A673 (cell line): ENCODE results near the gene KRTAP10-4. TPM values are rescaled to one million over a fixed set of nuclear protein-coding genes. Genes with fewer than 3 reads are reported as not detected.

Experiments used
- BruUV-seq: library from RNA; stranded (reverse); fragments of 400-500 nt; replicated peaks from 2 replicates; lab custom pipeline; 2021; lab: Mats Ljungman, UMichigan
- CTCF ChIA-PET: fragments of 300-600 bp; sonication (Branson Sonifier 250); formaldehyde crosslinking; loops from one replicate; lab custom pipeline; 2022; ENCODE audit warnings: antibody characterized with exemption; lab: Charles Lee
- POLR2A ChIA-PET: fragments of 300-600 bp; sonication (Branson Sonifier 250); formaldehyde crosslinking; loops from one replicate; lab custom pipeline; 2022; ENCODE audit warnings: antibody characterized with exemption; ENCODE audit not compliant: low non-redundant PET; lab: Charles Lee
- DNase-seq: peaks from one replicate; pipeline ENCODE4 v3.0.0-alpha.2; 2015; ENCODE audit warnings: low spot score
- H3K27ac ChIP-seq: fragments of 200-600 bp; sonication (generic); 2 replicates; pipeline ENCODE4 v1.5.1; 2016; ENCODE audit warnings: mixed run types, low read depth, mild to moderate bottlenecking, mixed read lengths, antibody characterized with exemption, low read length; ENCODE audit not compliant: poor library complexity, severe bottlenecking
- H3K27me3 ChIP-seq: fragments of 200-600 bp; sonication (generic); replicated peaks from 2 replicates; pipeline ENCODE4 v1.6.1; 2017; ENCODE audit warnings: mixed run types, low read depth, mild to moderate bottlenecking, mixed read lengths, antibody characterized with exemption, low read length; ENCODE audit not compliant: insufficient read depth, poor library complexity
- H3K36me3 ChIP-seq: fragments of 200-600 bp; sonication (generic); 2 replicates; pipeline ENCODE4 v1.6.1; 2016; ENCODE audit warnings: mixed run types, mild to moderate bottlenecking, mixed read lengths, antibody characterized with exemption, low read length; ENCODE audit not compliant: insufficient read depth, poor library complexity, severe bottlenecking
- H3K4me1 ChIP-seq: fragments of 200-600 bp; sonication (generic); 2 replicates; pipeline ENCODE4 v1.6.1; 2017; ENCODE audit warnings: mixed run types, mild to moderate bottlenecking, mixed read lengths, antibody characterized with exemption, low read length; ENCODE audit not compliant: insufficient read depth, poor library complexity, severe bottlenecking
- H3K4me3 ChIP-seq: fragments of 200-600 bp; sonication (generic); 2 replicates; pipeline ENCODE4 v1.5.1; 2016; ENCODE audit warnings: low read depth, mixed run types, mild to moderate bottlenecking, mixed read lengths, low read length; ENCODE audit not compliant: poor library complexity, severe bottlenecking
- H3K9me3 ChIP-seq: fragments of 200-600 bp; sonication (generic); 2 replicates; pipeline ENCODE4 v1.6.1; 2016; ENCODE audit warnings: mixed run types, low read depth, mild to moderate bottlenecking, mixed read lengths, antibody characterized with exemption, low read length; ENCODE audit not compliant: poor library complexity, severe bottlenecking
- EZH2 ChIP-seq: fragments of 200-600 bp; sonication (generic); IDR thresholded peaks from 2 replicates; pipeline ENCODE4 v1.6.1; 2017; ENCODE audit warnings: borderline replicate concordance, low read depth, mild to moderate bottlenecking, mixed read lengths, antibody characterized with exemption, low read length; ENCODE audit not compliant: poor library complexity, severe bottlenecking
- intact Hi-C: fragments of 100-400 bp; cut with micrococcal nuclease; formaldehyde crosslinking; loops from one replicate; pipeline ENCODE4 v1.10.0; 2022; ENCODE audit not compliant: unreplicated experiment
- total RNA-seq: library from RNA; stranded (reverse); gene quantifications from 2 replicates; pipeline ENCODE4 v1.2.3, GENCODE V29; 2021
- TF ChIP-seq, protein P1 (sequence below): fragments of 300-800, 200-600 bp; sonication (generic); conservative IDR thresholded peaks from 2 replicates; pipeline ENCODE4 v1.5.1; 2017; ENCODE audit warnings: low read depth, mild to moderate bottlenecking, antibody characterized with exemption, low read length, moderate library complexity, mixed read lengths

Gene KRTAP10-4
- total RNA-seq, 1 experiment from 2014 or later = not detected

DNA sequence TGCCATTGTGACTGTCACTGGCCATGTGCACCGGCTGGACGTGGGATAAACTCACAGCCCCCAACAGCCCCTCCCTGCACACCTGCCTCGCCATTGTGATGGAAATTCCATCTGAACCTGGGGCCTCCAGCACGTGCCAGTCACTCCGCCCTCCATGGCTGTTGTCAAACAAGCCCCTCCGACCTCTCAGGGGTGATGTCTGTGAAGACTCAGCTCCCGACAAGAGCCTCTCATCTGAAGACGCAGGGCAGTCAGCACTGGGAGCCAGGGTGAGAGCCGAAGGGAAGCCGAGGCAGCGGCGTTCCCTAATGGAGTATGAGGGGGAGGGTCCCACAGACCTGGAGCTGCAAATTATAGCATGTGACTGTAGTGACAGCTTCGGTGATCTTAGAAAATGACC lies 20.8 kb upstream of the KRTAP10-4 start:
- CTCF ChIA-PET = no interaction called here
- TF ChIP-seq, protein P1, sequence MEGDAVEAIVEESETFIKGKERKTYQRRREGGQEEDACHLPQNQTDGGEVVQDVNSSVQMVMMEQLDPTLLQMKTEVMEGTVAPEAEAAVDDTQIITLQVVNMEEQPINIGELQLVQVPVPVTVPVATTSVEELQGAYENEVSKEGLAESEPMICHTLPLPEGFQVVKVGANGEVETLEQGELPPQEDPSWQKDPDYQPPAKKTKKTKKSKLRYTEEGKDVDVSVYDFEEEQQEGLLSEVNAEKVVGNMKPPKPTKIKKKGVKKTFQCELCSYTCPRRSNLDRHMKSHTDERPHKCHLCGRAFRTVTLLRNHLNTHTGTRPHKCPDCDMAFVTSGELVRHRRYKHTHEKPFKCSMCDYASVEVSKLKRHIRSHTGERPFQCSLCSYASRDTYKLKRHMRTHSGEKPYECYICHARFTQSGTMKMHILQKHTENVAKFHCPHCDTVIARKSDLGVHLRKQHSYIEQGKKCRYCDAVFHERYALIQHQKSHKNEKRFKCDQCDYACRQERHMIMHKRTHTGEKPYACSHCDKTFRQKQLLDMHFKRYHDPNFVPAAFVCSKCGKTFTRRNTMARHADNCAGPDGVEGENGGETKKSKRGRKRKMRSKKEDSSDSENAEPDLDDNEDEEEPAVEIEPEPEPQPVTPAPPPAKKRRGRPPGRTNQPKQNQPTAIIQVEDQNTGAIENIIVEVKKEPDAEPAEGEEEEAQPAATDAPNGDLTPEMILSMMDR = no peak
- no peak for TF ChIP-seq EZH2
- no TSS peak for BruUV-seq
- Histone ChIP-seq H3K4me1 (no peaks in the 10 kb centered on the region), H3K4me3 (no peak overlapping the region), H3K9me3 (no peaks in the 10 kb centered on the region), H3K27me3 (no peaks in the 10 kb centered on the region), H3K36me3 (no peaks in the 10 kb centered on the region), H3K27ac (no peak overlapping the region)
- no peak for DNase-seq
- intact Hi-C loops = no loop called here
- POLR2A ChIA-PET = no interaction called here

DNA sequence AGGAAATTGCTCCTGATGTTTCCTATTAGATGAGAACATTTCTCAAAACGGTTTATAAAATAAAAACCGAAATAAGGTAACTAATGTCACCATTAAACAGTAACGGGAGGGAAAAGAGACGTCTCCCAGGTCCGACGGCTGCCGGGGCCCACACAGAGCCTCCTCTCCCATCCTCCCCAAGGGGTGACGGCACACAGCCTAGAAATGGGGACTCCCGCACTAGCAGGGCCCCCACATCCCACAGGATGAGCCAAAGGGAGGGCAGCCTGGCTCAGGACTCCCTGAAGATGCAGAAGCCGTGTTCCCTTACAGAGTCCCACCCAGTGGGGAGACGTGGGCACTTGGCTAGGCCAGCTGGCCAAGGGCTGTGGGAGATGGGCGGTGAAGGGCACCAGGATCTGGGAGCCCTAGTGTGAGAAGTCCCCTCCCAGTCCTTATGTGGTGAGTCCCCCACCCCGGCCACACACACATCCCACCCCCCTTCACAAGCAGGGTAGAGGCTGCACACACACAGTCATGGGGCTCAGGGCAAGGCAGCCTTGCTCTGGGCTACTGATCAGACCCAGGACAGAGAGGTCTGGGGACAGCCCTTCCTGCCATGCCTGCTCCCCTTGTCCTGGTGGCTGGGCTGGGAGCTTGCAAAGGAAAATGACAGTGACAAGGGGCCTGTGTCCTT lies 18.2 kb upstream of the KRTAP10-4 start:
- no TSS peak for BruUV-seq
- DNase-seq = no peak
- CTCF ChIA-PET = no interaction called here
- Histone ChIP-seq H3K4me3 (no peak overlapping the region), H3K36me3 (no peaks in the 10 kb centered on the region), H3K27ac (no peak overlapping the region), H3K4me1 (no peaks in the 10 kb centered on the region), H3K9me3 (no peaks in the 10 kb centered on the region), H3K27me3 (no peaks in the 10 kb centered on the region)
- intact Hi-C loops = no loop called here
- TF ChIP-seq EZH2 = no peak
- TF ChIP-seq, protein P1 = no peak
- POLR2A ChIA-PET = no interaction called here

DNA sequence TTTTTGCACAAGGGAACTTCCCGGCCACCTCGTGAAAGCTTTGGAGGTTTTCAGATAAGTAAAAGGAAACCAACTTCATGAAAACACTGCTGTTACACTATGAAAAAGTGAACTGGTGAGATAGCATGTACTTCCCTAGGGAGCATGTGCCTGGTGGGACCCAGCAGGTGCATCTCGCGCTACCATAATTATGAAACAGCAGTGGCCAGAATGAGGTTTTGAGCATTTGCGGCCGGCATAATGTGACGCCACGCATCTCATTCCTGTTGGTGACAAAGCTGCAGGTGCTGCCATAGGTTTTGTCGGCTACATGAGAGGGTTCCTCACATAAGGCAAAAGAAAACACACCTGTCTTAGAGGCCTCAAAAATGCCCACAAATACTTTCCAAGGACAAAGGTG lies 16.6 kb upstream of the KRTAP10-4 start:
- no peak overlapping the region for H3K4me3 ChIP-seq
- no peaks in the 10 kb centered on the region for H3K4me1 ChIP-seq
- DNase-seq = no peak
- H3K9me3 ChIP-seq = no peaks in the 10 kb centered on the region
- H3K27ac ChIP-seq = no peak overlapping the region
- ChIA-PET POLR2A (no interaction called here), CTCF (no interaction called here)
- BruUV-seq = no TSS peak
- H3K27me3 ChIP-seq = no peaks in the 10 kb centered on the region
- no peaks in the 10 kb centered on the region for H3K36me3 ChIP-seq
- TF ChIP-seq, protein P1 = no peak
- TF ChIP-seq EZH2 = no peak
- intact Hi-C loops = no loop called here
